ENCODE results near the gene KCNIP1.

- TF ChIP-seq POLR2A (IDR thresholded peaks at IDR 0.05) = no peak
- TF ChIP-seq, protein P1, sequence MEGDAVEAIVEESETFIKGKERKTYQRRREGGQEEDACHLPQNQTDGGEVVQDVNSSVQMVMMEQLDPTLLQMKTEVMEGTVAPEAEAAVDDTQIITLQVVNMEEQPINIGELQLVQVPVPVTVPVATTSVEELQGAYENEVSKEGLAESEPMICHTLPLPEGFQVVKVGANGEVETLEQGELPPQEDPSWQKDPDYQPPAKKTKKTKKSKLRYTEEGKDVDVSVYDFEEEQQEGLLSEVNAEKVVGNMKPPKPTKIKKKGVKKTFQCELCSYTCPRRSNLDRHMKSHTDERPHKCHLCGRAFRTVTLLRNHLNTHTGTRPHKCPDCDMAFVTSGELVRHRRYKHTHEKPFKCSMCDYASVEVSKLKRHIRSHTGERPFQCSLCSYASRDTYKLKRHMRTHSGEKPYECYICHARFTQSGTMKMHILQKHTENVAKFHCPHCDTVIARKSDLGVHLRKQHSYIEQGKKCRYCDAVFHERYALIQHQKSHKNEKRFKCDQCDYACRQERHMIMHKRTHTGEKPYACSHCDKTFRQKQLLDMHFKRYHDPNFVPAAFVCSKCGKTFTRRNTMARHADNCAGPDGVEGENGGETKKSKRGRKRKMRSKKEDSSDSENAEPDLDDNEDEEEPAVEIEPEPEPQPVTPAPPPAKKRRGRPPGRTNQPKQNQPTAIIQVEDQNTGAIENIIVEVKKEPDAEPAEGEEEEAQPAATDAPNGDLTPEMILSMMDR (IDR thresholded peaks at IDR 0.05 in 8 of 11, conservative IDR thresholded peaks at IDR 0.05 in 3 of 11) = no peak
These were observed 57.1 kb downstream of the KCNIP1 start for GRCh38 chr5:170560938-170561337.
